HG02973 (cell line): ENCODE data around the gene PDE10A.

Experiments
- ATAC-seq: cut with Tn5 transposase; IDR thresholded peaks from one replicate; pipeline ENCODE4 v1.9.1; 2021; ENCODE audit warnings: moderate library complexity; ENCODE audit not compliant: unreplicated experiment

PDE10A gene

DNA sequence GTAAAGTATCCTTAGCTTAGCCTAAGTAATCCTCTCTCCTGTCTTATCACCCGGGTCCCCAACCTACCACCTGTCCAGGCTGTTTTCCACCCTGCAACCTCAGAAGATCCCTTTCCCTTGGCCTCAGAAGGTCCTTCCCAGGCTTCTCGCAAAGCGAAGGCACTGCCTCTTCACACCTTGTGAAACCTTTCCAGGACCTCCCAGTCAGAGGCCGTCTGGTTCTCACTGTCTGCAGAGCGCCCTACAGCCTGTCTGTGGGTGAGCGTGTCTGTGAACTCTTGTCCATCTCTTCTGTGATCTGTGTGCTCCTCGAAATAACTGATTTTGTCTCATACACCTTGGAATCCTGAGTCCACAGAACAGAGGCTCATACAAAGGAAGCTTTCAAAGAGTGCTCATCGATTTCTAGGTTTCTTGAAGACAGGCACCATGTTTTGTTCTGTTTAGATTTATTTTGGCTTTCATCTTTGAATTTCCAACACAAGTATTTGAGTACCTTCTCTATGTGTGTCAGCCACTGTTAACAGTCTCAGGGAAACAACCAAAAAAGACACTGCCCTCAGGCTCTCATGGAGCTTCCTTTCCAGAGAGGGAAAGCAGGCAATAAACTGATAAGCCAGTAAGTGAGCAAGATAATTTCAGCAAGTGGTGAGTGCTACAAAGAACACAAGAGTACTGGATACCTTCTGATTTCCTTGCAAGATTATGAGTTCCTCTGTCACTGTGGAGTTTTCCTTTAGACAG, 6.3 kb downstream of the PDE10A start:
- ATAC-seq = no peak

DNA sequence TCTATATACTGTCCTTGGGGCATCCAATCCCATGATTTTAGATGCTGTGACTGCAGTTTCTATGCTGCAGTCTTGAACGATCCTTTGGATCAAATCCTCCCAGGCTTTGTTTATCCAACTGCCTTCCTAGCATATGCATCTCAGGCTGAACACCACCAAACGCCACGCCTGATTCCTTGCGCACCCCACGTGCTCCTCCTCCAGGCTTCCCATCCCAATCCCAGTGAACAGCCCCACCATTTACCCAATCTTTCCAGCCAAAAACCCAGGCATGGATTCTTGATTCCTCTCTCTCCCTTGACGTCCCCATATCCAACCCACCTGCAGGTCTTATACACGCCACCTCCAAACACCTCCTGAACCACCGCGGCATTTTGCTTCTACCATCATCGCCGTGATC, 7.8 kb downstream of the PDE10A start:
- no peak for ATAC-seq

DNA sequence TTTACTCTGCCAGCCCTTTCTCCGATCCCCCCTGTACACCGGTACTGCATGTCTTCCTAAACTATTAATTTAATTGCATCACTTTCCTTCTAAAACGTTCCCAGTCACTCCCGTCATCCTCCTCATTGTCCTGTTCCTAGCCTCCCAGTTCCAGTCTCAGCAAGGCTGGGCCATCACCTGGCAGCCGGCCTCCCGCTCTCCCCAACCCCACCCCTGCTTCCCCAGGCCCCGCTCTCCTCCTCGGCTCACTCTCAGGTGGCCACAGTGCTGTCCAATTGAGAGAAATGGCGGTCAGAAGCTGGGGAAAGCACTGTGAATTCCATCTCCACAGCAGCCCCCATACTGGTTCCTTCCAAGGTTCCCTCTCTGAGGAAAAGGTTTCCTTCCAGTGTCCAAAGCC, 8.9 kb downstream of the PDE10A start:
- ATAC-seq = no peak

DNA sequence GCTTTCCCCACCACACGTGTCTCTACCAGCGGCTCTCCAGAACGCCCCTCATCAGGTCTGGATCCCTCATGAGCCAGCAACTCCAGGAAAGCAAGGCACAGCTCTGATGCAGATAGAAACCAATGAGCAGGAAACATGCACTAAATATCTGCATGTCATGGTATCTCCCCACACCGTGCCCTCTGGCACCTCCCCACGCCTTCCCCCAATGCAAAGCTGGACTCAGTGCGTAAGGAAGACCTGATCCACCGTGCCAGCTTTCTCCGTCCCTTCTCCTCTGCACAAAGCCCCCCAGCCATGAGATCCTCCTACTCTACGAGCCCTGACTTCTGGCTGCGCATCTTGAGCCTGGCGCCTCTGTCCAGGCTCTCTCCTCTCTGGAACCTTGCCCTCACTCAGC, 9.4 kb downstream of the PDE10A start:
- ATAC-seq = no peak

DNA sequence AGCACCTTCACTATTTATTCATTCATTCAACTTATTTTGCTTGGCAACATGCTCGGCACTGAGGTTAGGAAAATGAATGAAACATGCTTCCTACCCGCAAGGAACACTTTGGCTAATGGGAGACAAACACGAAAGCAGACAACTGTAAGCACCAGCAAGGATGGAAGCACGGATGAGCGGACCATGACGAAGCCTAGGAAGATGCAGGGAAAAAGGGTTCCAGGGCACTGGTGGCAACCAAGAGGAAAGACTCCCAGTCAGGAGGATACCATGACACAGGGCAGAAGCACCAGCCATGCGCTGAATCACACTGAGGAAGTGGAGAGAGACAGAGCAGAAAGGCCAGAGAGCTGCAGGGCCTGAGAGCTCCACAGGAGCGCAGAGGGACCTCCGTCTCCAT, 9.8 kb downstream of the PDE10A start:
- no peak for ATAC-seq

DNA sequence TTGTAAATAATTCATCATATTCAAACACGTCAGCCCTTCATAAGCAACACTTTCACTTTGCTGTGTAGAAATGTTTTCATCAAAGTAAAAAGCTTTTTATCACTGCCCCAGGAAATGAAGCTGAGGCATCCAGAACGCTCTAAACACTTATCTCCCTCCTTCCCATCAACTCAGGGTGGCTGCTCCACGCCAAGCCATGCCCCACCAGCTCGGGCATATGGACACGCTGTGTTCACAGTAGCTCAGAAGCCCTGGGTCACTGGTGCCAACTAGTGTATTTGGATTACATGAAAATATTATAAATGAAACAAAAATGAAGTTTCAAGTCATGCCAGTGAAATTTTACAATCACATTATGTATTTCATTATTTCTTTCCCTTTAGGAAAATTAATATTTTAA, 10.3 kb downstream of the PDE10A start:
- ATAC-seq = no peak

DNA sequence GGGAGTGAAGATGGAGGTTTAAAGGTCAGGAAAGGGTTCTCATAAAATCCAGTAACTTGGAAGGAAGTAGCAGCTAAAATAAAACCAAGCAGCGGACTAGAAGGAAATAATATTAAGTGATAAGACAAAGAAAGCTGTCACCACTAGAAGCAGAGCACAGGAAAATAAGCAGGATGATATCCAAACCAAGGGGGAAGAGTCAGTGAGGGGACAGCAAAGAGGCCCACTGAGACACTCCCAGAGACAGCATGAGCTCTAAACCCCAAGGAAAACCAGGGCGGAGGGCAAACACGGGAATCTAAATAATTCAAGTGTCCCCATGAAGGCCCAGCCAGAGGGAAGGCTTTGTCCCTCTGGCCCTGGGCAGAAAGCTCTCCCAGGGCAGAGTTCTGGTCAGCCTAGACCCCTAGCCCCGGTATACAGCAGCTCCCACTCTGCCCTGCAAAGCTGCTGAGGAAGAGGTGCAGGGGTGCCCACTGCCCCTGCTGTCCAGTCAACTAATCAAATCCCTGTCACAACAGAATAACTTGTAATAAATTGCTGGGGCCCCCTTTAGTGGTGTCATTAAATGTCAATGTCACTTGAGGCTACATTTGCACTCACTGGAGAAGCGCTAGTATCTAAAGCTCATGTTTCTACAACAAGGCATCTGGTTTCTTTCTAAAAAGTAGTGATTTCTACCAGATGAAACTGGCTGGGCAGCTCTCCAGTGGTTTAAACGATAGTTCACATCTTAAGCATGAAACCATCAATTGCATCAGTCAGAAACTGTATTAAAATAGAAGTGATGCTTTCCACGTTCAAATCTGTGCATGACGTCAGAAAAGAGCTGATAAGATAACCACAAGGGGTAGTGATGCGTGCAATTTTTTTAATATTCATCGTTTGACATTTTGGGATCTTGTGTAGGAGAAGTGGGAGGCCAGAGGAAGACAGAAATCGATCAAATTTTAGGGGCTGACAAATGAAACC, 13.6 kb downstream of the PDE10A start:
- ATAC-seq = no peak

DNA sequence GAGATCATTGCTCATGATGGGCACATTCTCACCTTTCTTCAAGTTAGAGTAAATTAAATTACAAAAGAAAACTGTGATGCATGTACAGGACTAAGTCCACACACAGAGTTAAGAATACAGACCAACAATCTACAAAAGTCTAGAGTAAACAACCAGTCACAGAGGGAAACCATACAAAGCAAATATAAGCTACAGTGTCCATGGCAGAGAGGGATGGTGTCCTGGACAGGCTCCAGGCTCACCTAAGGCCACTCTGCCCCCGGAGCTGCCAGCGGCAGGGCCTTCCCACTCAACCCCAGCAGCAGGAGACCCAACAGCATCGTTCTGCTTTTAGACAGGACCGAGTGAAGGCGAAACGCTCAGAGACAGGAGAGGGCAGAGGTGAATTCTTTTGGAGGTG, 16.0 kb downstream of the PDE10A start:
- ATAC-seq = no peak

DNA sequence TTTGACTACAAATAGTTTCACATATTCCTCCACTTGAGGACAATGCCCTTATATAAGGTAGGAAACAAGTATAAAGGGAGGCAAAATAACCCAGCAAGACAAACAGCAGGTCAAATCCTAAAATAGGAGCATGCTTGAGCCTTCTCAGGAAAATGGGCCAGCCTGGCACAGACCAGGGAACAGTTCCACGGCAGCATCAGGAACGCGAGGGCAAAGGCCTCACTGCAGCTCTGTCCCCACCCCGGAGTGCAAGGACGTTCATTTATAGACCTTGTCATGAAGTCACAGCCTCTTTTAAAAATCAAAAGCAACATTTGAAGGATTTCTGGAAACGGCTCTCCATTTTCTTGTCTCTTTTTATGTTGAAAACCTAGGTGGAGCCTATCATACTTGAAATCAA, 17.1 kb downstream of the PDE10A start:
- no peak for ATAC-seq

DNA sequence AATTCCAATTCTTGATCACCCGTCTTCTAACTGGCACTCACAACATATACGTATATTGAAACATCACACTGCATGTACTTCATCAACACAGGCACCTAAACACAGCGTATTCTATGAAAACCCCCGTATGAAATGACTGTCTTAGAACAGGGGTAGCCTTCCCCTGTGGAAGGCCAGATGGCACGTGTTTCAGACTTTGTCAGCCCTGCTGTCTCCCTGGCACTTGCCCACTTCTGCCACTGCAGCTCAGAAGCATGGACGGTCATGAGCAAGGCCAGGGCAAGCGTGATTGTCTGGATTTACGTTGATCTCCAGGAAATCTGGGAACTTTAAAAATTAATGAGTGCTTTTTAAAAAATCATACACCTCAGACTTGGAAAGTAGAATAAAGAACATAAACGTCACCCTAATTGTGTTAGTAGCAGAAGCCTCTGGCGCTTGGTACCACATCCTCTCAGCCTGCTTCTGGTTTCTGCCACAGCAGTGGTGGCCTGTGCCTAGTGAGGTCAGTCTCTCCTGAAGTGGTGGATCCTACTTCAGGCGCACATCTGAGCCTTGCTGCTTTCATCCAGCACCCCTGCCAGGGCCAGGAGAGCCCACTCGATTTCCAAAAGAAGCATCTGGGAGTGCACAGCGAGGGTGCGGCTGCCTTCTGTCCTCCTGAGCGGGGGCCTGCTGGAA, 18.3 kb downstream of the PDE10A start:
- ATAC-seq = no peak

DNA sequence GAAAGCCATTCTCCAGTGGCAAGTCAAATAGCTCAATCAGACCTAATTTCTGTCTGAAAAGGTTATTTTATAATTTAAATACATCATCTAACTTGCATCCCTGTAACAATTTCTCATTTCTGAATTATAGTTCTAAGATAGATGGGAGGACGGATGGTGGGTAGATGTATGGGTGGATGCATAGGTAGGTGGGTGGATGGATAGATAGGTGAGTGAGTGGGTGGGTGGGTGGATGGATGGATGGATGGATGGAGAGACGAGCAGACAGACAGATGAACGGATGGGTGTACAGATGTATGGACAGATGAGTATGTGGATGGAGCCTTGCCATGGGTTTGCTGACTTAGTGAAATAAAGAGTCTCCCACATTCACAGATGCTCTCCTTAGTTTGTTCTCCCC, 20.0 kb downstream of the PDE10A start:
- ATAC-seq = no peak

DNA sequence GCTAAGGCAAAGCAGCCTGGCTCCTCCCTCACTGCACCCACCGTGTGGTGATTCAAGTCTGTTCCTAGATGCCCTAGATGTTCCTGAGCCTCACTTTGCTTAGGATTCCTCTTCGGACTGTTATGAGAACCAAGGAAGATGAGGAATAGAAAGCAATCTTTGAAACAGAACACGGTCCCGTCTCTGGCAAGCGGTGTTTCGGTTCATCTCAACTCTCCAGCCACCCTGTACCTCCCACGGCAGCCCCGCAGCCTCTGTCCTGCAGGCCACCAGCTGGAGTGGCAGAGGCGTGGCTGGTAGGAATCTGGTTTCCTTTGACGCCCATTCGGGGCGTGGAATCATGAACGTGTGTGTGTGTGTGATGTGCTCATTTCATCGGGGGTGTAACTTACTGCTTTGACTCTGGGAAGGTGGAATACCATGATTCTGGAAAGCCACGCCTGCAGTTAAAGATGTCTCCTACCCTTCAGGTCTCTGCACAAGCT, 21.3 kb downstream of the PDE10A start:
- ATAC-seq = no peak

DNA sequence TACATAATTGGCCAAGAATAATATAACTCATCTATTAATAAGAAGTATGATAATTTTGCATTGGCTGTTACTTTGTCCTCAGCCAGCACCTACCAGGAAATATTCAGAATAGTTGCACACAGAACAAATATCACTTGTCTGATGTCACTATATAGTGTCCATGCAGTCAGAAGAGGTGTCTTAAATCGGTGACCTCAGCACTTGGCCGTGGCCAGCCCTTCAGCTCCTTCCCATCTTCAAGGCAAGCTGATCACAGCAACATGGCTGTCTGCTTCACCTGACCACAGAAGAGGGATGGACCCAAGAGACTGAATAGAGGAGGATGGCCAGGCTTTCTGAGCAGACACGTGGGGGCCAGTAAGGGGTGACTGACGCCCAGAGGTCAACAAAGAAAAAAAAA, 22.2 kb downstream of the PDE10A start:
- no peak for ATAC-seq

DNA sequence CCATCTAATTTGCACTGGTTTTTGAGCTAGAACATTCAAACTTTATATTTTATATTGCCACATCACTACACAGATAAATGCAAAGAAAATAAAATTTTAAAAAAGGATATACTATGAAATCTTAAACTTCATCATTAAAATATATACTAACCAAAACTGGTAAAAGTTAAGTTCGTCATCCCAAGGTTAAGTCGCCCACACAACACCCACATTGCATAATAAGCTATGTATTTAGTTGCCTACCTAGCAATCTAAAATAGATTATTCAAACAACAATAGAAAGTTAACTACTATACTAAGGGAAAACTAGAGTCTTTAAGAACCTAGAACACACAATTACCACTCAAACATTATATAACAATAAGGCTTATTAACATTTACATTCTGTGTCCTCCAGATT, 24.5 kb downstream of the PDE10A start:
- no peak for ATAC-seq

DNA sequence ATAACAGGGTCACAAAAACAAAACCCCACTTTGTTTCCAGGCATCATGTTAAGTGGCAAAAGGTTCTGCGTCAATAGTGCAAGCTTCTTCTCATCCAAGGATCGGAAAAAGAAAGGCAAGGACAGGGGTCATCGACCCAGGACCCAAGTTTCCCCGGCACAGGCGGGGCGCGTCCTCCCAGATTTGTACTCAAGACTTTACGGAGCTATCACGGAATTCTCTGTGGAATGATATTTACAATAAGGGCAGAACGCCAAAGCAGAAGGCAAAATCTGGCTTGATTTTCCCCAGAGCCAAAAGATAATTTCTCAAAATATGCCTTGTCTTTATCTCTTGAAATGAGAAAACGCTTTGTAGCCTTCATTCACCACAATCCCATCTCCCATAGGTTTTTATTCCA, 25.5 kb downstream of the PDE10A start:
- no peak for ATAC-seq

DNA sequence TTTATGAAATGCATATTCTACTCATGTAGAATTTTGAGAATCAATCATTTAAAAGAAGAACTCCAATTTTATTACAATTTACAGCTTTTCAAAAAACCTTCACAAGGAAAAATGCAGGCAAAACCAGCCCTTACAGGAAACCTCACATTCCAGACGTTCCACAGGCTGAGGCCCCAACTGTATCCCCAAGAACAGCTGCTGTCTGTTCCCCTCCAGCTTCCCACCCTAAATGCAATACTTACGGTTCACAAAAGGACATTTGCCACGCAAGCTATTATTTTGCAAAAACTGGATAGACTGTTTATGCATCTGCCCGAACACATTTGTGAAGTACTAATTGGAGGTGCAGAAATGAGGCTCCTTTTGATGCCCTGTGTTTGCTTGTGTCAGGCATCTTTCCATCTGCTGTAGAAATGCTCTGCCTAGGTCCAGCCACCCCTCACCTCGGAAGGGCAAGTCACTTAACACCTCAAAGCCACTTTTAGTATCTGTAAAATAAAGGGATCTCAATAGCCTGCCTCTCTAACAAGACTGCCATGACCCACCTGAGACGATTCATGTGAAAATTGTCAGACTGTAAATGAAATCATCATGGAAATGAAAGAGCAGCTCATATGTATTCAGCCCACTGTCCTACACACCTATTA, 26.5 kb downstream of the PDE10A start:
- no peak for ATAC-seq

DNA sequence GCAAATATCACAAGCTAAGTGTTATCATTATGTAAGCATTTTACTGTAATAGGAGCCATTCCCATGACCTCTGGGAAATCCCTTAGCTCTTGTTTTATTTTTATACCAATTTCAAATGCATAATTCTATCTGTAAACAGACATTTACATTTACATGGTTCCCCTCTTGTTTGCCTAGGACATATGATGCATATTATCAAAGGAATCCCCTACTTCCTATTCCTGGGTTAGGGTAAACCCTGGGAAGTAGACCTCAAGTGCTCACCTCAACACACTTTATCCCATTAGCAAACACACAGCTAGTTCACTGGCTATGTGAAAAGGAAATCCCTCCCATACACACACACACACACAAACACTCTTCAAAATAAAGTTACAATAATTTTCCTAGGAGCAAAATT, 27.1 kb downstream of the PDE10A start:
- no peak for ATAC-seq

DNA sequence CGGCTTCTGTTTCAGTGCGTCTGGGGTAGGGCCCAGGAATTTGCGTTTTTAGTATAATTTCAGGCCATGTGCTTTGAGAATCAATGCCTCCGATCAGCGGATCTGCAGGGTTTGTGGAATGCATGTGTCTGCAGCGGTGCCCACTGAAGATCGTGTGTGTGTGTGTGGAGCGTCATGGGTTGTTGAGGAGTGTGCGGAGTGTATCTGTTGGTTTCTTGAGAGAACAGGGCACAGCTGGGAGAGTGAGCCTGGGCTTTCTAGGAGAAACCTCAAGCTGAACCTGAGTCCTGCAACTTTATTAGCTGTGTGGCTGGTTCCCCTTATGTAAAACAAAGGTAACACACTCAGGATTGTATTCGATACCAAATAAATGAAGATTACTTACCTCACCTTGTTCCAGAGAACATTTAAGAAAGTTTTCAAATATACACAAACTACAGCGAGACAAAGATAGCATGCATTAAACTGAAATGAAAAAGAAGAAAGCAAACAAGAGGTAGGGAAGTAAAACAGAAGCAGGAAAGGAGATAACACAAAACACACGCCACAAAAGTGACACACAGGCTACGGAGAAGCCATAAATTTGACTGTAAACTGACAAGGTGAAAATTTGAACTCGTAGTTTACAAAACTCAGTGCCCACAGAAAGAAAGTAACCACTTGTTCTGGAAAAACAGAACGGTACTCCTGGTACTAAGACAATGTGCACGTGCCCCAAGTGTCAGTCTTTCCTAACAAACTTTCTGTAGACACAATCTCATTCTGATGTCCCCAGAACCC, 28.8 kb downstream of the PDE10A start:
- no peak for ATAC-seq

DNA sequence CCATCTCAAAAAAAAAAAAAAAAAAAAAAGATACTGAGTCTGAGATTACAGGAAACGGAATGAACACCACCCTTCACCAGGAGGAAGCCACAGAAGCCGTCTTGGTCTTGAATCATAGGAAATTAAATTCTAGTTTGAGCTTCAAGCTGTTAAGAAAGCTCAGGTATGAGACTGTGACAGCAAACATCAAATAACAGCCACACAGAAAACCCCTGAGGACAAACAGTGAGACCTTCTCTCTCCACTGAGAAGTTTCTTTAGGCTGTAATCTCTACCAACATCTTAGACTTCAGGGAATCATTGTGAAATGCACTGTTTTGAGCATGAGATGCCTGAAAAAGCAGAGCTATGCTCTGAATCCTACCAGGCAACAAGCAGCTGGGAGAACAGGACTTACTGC, 30.8 kb downstream of the PDE10A start:
- ATAC-seq = no peak

DNA sequence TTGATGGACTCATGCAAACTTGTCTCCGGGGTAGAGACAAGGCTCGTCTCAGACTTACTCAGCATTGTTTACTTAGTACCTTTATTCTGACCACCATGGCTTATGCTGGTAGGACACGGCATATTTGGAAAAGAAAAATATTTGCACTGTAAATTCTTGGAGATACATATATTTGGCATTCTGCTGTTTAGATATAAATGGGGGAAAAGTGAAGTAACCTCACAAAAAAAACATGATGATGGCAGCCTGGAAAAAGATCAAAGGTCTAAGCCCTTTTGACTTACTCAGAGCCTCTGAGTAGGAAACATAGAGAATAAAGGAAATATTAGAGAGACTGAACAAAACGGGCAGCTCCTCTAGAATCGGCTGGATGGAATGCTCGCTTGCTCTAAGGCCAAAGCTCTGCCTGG, 32.5 kb downstream of the PDE10A start:
- ATAC-seq = no peak
